Umbilical cord (tissue), 2 donors: ENCODE measurements around the gene CCDC152. TPM values are rescaled to one million over a fixed set of nuclear protein-coding genes. Genes with fewer than 3 reads are reported as not detected.

Source experiments
- DNase-seq: peaks from one replicate; pipeline ENCODE4 v3.0.0-alpha.2; 2015; ENCODE audit warnings: low spot score
- total RNA-seq: library from RNA; depleted of rRNA; stranded (reverse); fragments of >200 nt; gene quantifications from one replicate; pipeline ENCODE4 v1.2.3, GENCODE V29; 2014; ENCODE audit warnings: low replicate concordance; ENCODE audit not compliant: insufficient read depth

Gene CCDC152
- total RNA-seq, 1 donor from 2014 or later: 5.5 TPM

DNA sequence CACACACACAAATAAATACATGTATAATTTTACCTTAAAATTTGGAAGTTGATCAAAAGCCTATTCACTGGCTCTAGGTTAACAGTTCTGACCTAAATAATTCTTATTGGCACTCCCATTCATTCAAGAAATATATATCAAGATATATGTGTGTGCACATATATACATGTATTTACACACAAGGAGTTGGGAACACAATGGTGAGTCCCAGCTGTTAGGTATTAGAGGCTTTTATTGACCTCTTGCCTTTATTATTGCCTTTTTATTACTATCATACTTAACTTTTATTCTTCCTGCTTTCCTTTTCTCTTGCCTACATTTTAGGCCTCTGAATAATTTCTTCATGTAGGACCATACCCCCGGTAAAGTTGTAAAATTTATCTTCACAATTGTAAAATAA lies 25.0 kb downstream of the CCDC152 start:
- no peak for DNase-seq

GRCh38 chr5:42784132-42784531 lies 27.5 kb downstream of the CCDC152 start:
- DNase-seq: no peak

- DNase-seq: no peak
Observed at GRCh38 chr5:42785756-42786155, 29.1 kb downstream of the CCDC152 start.

DNA sequence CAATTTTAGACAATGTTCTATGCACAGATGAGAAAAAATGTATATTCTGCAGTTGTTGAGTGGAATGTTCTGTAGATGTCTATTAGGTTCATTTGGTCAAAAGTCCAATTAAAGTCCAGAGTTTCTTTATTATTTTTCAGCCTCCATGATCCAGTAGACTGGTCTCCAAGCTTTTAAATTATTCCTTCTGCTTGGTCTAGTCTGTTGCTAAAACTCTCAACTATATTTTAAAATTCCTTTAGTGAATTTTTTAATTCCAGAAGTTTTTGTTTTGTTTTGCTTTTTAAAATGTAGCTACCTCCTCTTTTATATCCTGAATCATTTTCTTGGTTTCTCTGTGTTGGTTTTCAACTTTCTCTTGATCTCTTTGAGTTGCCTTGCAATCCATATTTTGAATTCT lies 30.5 kb downstream of the CCDC152 start:
- no peak for DNase-seq

- no peak for DNase-seq
Observed at GRCh38 chr5:42787845-42788244, 31.2 kb downstream of the CCDC152 start.

DNA sequence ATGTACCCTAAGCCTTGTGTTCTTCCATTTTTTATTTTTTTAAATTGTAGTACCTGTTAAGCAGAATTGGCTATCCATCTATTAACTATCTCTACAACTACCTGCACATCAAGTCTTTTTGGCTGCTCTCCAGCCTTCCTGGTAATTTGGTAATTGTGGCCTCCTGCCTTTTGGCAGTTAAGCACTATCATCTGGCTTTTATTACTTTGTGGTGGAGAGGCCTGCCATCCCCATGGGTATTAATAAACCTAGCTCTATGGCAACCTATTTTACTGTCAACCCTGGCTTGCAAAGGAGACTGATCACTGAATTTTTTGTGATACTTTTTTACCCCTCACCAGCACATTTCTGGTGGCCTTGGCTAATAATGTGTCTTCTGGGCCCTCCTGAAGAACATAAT lies 34.5 kb downstream of the CCDC152 start:
- DNase-seq: no peak

DNA sequence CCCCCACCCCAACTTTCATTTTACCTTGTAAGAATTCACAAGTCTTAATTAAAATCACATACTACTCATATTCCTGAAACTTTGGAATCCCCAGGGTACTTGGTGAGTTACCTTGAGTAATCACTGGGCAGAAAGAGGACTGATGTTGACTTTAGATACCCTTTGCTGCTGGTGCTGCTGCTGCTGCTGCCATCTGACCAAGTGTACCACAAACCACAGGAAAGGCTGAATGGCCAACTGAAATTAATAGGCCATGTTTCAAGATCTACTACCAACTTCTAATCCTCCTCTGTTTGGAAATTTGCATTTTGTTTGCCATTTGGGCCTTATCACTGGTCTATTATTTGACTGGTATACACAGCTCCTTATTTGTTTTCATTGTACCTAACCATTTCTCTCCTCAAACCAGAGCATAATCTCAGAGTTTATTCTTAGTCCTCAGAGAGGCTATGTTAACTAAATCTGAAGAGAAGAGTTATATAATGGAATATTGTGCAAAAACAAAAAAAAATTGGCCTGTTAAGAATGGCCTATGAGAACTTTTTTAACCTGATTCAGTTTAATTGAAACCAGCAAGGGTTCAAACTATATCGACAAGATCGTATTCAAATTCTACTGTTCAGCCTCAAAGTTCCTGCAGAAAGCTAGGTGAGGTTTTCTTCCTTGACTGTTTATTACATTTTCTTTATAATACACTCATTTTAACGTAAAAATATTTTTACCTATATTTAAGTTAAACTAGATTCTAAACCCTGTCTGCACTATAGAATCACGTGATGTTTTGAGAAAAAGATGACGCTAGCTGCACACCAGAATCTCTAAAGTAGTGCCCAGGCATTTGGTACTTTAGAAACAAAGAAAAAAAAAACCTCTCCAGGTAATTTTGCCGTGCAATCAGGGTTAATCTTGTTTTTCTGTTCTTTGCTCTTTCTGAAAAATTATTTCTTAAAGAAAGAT lies 41.9 kb downstream of the CCDC152 start:
- DNase-seq: no peak

DNA sequence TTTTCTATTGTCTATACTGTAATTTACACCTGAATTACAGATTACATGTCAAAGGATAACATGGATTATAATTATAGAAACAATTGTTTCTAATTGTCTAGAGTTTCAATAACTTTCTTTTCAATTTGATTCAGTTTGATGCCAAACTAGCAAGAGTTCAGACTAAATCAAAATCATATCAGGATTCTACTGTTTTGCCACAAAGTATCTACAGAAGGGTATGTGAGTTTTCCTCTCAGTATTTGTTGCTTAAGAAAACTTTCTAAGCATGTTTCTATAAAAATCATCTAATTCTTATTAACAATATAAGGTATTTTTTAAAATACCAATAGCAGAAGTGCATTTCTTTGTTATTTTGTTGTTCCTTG lies 42.6 kb downstream of the CCDC152 start:
- no peak for DNase-seq

DNA sequence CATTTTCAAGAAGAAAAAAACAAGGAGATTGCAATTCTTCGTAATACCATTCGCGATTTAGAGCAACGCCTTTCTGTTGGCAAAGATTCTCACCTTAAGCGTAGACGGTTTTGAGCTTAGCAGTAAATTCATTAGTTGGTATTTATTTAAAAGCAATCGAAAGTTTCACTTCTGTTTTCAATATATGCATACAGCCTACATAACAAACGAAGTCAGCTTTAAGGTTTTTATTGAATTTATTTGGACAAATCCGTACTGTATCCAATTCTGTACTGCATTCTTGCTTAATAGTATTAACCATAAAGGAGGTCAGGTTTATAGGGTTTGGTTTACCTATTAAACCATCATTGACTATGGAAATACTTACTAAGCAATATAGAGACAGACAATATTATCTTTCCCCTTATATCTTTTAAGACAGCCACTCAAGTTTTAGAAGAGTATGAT lies 43.1 kb downstream of the CCDC152 start:
- DNase-seq: no peak

DNA sequence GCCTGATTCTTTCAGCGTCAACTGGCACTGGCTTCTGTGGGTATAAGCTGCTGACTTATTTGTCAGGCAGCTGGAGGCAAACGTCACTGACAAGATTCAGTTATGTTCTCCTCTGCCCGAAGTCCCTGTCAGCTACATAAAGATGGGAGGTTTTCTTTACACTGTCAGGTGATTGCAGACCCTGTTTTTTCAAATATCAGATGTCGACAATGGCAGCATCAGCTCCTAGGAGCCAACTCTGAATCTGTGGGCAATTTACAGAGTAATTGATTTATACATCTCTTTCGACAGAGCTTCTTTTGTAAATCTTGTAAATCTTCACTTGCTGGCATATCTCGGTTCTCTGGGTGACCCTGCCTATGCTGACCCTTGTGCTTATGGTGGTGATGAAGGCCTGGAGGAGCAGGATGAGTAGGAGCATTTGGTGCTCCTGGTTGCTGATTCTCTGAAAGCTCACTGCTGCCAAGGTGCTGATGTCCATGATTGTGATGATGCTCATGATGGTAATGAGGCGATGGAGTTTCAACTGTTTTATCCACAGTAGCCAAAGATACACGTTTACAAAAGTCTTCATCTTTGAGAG lies 44.2 kb downstream of the CCDC152 start:
- no peak for DNase-seq

DNA sequence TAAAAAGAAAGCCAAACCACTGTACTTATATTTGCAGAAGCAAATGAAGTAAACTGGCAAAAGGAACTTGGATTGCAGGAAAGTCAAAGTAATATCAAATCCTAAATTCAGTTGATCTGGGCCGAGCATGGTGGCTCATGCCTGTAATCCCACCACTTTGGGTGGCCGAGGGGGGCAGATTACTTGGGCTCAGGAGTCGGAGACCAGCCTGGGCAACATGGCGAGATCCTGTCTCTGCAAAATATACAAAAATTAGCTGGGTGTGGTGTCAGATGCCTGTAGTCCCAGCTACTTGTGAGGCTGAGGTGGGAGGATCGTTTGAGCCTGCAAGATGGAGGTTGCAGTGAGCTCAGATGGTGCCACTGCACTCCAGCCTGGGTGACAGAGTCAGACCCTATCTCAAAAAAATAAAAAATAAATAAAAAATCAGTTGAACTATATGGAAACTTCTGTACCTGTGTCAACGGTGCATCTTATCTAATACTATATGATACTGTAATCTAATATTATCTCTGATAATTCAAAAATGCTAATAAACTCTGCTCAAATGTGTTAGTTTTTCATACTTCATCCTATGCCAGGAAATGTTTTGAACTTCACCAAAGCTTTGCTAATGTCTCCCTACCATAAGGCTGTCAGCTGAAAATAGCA lies 45.0 kb downstream of the CCDC152 start:
- no peak for DNase-seq

DNA sequence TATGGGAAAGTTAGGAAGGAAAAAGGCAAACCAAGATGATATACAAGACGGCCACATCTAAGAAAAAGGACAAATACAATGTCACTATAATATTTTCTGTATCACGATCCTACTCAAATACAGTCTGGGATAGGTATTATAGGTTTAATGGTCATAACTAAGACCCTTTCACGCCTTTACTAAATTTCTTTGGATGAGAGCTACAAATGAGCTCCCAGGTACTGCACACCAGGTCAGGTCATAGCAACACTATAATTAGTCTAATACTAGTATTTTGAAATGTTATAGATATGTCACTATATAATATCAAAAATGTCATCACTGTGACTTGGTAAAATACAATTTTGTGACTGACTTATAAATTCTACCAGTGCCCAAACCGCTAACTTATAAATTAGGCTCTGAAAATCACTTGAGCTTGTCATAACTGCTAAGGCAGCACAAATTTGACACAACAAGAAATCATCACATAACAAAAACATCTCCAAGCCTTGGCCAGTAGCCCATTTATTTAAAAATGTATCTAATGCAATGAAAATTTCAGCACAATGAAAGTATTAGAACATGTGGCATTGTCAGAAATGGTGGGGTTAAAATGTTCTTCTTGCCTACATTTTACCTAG lies 48.2 kb downstream of the CCDC152 start:
- no peak for DNase-seq

DNA sequence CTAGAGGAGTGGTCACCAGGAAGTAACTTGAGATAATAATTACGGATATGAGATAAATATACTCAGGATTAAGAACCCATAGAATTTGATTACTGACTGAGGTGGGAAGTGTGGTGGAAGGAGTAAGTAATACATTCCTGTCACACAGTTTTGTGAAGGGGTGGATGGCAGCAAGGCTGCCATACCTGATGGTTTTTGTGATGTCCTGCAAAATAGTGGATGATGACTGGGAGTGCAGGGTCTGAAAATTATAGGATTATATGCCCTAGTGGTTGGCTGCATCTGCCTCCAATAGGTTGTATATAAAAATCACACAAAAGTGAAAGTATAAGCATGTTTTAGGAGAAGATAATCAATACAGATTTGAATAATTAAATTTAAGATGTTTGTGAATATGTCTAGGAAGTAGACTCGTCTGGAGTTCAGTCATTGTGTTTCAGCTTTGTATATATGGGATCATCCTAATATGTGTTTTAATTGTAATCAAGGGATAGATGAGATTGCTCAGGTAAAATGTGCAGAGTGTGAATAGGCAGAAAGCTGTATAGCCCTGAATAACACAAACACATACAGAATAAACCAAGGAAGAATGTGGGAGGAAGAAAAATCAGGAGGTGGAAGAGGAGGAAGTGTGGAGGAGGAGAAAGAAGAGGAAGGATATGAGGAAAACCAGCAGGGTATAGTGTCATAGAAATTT lies 49.5 kb downstream of the CCDC152 start:
- no peak for DNase-seq

GRCh38 chr5:42806701-42807262 lies 50.2 kb downstream of the CCDC152 start:
- DNase-seq: no peak

DNA sequence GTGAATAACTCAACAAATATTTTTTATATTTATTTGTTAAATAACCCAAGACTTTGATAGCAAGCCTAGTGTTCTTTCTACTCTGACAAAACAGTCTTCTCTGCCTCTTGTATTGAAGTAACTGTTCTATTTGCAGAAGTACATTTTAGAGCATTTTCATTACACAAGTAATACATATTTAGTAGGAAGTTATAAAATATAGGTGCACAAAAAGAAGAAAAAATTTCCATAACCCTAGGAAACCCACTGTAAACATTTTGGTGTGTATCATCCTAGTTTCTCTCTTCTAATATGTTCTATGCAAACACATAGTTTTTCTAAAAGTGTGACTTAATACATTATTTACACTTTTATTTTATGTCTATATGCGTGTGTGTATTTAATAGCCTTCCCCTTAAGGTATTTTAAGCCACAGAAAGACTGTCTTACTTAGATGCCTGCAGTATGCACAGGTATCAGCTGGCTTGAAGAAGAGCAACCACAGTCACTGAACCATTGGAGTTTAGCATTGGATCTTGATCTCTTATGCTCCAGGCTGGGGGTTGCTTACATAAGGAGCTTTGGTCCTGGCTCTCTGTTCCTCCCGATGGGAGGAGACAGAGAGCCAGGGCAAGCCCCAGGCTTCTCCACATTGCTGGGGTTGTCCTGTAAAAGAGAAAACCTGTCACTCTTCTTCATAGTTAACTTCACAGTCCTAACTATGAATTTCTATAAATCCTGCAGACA lies 51.3 kb downstream of the CCDC152 start:
- DNase-seq: no peak

DNA sequence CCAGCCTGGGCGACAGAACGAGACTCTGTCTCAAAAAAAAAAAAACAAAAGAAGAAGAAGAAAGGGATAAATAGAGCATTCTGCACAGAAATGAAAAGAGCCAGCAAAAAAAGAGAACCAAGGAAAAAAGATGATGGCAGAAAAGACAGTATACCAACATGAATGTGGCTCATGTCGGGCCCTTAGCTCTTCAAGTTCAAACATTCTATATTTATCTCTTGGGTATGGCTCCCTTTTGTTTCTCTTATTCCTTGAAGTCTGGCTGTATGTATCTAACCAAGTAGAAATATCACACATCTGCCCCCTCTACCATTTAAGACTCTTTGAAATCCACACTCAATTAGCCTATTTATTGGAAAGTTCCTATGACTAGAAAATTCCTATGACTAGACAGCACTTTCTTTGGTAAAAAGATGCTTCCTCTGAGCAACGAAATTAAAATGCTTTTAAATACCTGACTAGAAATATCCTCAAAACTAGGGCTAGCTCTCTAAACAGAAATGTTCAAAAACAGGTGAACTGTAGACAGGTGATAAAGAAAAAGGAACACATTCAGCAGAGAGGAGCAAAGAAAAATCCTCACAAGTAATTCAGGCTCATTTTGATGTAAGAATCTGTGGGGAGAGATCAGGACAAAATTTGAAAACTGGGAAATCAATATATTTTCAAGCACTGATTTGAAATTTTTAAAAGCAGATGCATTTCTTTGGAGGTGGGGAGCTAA lies 52.4 kb downstream of the CCDC152 start:
- DNase-seq: no peak

DNA sequence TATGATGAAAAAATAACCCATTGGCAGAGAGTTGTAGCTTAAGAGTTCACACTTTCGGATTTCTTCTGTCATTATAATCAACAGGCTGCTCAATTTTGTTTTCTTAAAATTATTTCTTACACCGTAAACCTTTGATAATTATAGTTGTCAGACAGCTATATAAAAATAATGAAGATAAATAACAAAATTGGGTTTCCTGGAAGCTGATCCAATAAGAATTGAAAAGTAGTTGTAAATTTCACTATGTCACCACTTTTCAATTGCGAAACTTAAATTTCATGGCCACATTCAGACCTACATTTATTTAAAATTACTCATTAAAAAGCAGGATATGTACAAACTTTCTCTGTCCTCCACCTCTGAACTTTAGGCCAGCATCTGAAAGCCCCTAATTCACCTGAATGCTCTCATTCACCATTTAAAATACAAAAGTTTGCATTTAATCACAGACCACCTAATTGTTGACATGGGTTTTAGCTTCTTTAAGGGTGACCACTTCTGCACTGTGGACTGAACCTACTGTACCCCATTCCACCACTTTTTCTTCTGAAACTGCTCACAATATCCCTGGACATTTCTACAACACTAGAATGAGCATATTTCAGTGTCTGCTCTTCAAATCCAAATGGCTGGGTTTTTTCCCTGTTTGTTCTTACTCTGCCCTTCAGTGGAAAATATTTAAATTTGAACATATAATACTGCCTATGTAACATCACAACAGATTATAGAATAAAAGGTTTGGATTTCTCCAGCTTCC lies 54.4 kb downstream of the CCDC152 start:
- peak; percentile 9 for DNase-seq

DNA sequence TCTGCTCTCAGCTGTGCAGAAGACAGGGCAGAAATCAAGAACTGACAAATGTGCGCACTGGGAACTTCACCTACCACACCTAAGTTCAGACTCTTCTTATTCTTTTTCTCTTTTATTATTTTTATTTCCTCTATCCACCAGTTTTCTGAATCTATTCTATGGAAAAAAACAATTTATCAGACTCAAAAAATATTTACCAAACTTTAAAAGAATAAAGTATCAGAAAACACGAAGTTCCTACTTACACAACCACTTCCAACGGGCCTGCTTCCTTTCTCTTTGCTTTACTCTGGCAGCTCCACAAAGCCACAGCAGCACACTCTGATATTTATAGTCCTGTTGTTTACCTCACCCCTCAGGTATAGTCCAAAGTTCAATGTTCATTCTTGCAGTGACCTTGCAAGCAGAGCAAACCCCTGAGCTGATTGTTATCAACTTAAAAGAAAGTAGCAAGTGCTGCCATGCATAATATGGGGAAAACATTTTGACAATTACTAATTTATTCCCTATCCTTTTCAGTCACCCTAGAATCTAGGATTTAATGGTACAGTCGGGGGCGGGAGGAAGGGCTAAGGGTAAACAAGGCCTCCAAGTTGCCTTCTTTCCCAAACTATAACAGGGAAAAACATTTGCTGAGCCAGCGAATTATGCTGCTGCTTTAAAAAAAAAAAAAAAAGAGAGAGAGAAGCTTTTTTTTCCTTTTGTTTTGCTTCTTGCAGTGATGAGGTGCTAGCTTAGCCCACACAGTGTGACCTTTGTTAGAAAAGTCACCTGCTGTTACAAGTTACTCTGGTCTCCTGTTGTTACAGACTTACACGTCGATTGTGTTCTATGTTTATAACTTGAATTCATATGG lies 55.2 kb downstream of the CCDC152 start, which contains the start of gene SELENOP:
Gene SELENOP, minus strand, starts transcription at position 302 of the 856 bp plus-strand sequence. CDS start 3,539 bp downstream, outside the sequence.
- peak; percentile 89 for DNase-seq
